Adrenal gland (tissue), 5 donors: ENCODE results near the gene HOXA10.

Experiments
- CTCF ChIP-seq, 6 experiments: fragments of 450-650 bp in 4 of 6; fragments of 200-600 bp in 2 of 6; sonication (generic) in 1 of 6; IDR thresholded peaks; 1 replicate in 5 of 6; 2 replicates in 1 of 6; pipeline versions ENCODE4 v1.5.1 to v1.8.0; 2016 to 2021; ENCODE audit warnings: antibody characterized with exemption in 6 of 6, mild to moderate bottlenecking in 2 of 6, moderate library complexity in 1 of 6
- POLR2A ChIP-seq, 2 donors: fragments of 450-650 bp; IDR thresholded peaks; one replicate each; pipeline ENCODE4 v1.6.1; 2017; ENCODE audit warnings: antibody characterized with exemption in 2 of 2, mild to moderate bottlenecking in 2 of 2, moderate library complexity in 1 of 2
- donor health status: DM: no; HTN: no; CAD: no.

DNA sequence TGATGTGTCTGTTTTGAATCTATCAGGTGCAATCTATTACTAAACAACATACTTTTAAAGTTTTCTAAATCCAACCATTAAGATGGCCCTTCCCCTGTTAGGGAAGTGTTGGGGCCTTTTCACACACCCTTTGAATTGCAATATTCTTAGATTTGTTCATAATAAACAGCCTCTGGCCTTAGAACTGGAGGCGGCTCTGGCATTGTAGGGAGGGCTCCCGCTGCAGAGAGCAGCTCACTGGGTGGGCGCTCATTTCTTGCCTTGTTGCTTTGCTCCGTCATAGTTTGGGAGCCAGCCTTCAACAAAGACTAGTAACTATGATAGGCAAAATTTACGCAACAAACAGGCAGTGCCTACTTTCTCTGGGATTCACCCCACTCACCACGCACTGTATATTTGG, 4.2 kb upstream of the HOXA10 start:
- TF ChIP-seq CTCF (IDR thresholded peaks at IDR 0.05) (no peak), POLR2A (IDR thresholded peaks at IDR 0.05) (no peak)
